Caco-2 (cell line): ENCODE measurements around the gene RBM39. TPM values are rescaled to one million over a fixed set of nuclear protein-coding genes. Genes with fewer than 3 reads are reported as not detected.
A peak's percentile ranks its signal among the peaks of the same experiment; 100 is the strongest.

ENCODE experiments used
- BruUV-seq: library from RNA; stranded (reverse); fragments of 400-500 nt; replicated peaks from 2 replicates; lab custom pipeline; 2021; lab: Mats Ljungman, UMichigan
- CTCF ChIA-PET: fragments of 300-600 bp; sonication (Branson Sonifier 250); formaldehyde crosslinking; loops from one replicate; lab custom pipeline; 2022; ENCODE audit warnings: antibody characterized with exemption; lab: Charles Lee
- POLR2A ChIA-PET: fragments of 300-600 bp; sonication (Branson Sonifier 250); formaldehyde crosslinking; loops from one replicate; lab custom pipeline; 2022; ENCODE audit warnings: antibody characterized with exemption; lab: Charles Lee
- DNase-seq, 2 experiments: peaks; one replicate each; pipeline versions ENCODE4 v3.0.0 to v3.0.0-alpha.2; 2020 to 2022
- H3K27me3 ChIP-seq: replicated peaks from 2 replicates; pipeline ENCODE4 v1.6.0; 2011; ENCODE audit warnings: low read length; ENCODE audit not compliant: control insufficient read depth, insufficient read depth
- H3K36me3 ChIP-seq: 2 replicates; pipeline ENCODE4 v1.5.1; 2011; ENCODE audit warnings: low read length; ENCODE audit not compliant: control insufficient read depth, insufficient read depth
- H3K4me1 ChIP-seq: fragments of 250-450 bp; sonication (Bioruptor Pico); 2 replicates; pipeline ENCODE4 v1.5.1; 2020; ENCODE audit warnings: mild to moderate bottlenecking
- H3K4me3 ChIP-seq: 2 replicates; pipeline ENCODE4 v1.5.1; 2011; ENCODE audit warnings: low read depth, mild to moderate bottlenecking, control low read depth, low read length
- H3K9me3 ChIP-seq: fragments of 250-450 bp; sonication (Bioruptor Pico); 2 replicates; pipeline ENCODE4 v1.5.1; 2020; ENCODE audit warnings: mild to moderate bottlenecking, moderate library complexity
- H3K27ac Mint-ChIP-seq: one replicate; pipeline ENCODE4 v1.8.0; 2022; ENCODE audit warnings: mixed read lengths; ENCODE audit not compliant: unreplicated experiment
- H3K27me3 Mint-ChIP-seq: one replicate; pipeline ENCODE4 v1.8.0; 2022; ENCODE audit warnings: mixed read lengths; ENCODE audit not compliant: insufficient read depth, unreplicated experiment
- H3K36me3 Mint-ChIP-seq: one replicate; pipeline ENCODE4 v1.8.0; 2022; ENCODE audit warnings: mild to moderate bottlenecking, mixed read lengths; ENCODE audit not compliant: insufficient read depth, unreplicated experiment
- H3K4me1 Mint-ChIP-seq: one replicate; pipeline ENCODE4 v1.8.0; 2022; ENCODE audit warnings: low read depth, mixed read lengths; ENCODE audit not compliant: unreplicated experiment
- H3K4me3 Mint-ChIP-seq: one replicate; pipeline ENCODE4 v1.8.0; 2022; ENCODE audit warnings: mild to moderate bottlenecking, moderate library complexity, mixed read lengths; ENCODE audit not compliant: unreplicated experiment
- H3K9me3 Mint-ChIP-seq: one replicate; pipeline ENCODE4 v1.8.0; 2022; ENCODE audit warnings: mixed read lengths; ENCODE audit not compliant: unreplicated experiment
- intact Hi-C: fragments of 100-400 bp; cut with micrococcal nuclease; formaldehyde crosslinking; loops from one replicate; pipeline ENCODE4 v1.10.0; 2022; ENCODE audit not compliant: unreplicated experiment
- total RNA-seq: library from RNA; stranded (reverse); gene quantifications from 2 replicates; pipeline ENCODE4 v1.2.3, GENCODE V29; 2022
- TF ChIP-seq, protein P1 (sequence below), 2 experiments: fragments of 200-600 bp in 1 of 2; IDR thresholded peaks; 1 replicate in 1 of 2; 2 replicates in 1 of 2; pipeline versions ENCODE4 v1.5.1 to v1.8.0; 2011 to 2022; ENCODE audit warnings: antibody characterized with exemption in 1 of 2, control low read depth in 1 of 2, inconsistent platforms in 1 of 2, low read depth in 1 of 2, low read length in 1 of 2, mild to moderate bottlenecking in 1 of 2, moderate library complexity in 1 of 2; ENCODE audit not compliant: insufficient read depth in 1 of 2, severe bottlenecking in 1 of 2, unreplicated experiment in 1 of 2

The RBM39 gene
- total RNA-seq, 1 experiment from 2014 or later = 750 TPM

- no peaks in the 10 kb centered on the region for H3K27me3 Mint-ChIP-seq
- BruUV-seq = no TSS peak
- H3K9me3 ChIP-seq = no peaks in the 10 kb centered on the region
- no peak overlapping the region for H3K27ac Mint-ChIP-seq
- H3K27me3 ChIP-seq = no peaks in the 10 kb centered on the region
- ChIA-PET CTCF (no interaction called here), POLR2A (no interaction called here)
- H3K36me3 ChIP-seq = peaks cover 11% of the 10 kb centered on the region
- no peaks in the 10 kb centered on the region for H3K4me1 ChIP-seq
- no peak overlapping the region for H3K4me3 Mint-ChIP-seq
- H3K4me1 Mint-ChIP-seq = peaks cover 13% of the 10 kb centered on the region
- no peak overlapping the region for H3K4me3 ChIP-seq
- peaks cover 28% of the 10 kb centered on the region for H3K36me3 Mint-ChIP-seq
- no peaks in the 10 kb centered on the region for H3K9me3 Mint-ChIP-seq
- TF ChIP-seq, protein P1, sequence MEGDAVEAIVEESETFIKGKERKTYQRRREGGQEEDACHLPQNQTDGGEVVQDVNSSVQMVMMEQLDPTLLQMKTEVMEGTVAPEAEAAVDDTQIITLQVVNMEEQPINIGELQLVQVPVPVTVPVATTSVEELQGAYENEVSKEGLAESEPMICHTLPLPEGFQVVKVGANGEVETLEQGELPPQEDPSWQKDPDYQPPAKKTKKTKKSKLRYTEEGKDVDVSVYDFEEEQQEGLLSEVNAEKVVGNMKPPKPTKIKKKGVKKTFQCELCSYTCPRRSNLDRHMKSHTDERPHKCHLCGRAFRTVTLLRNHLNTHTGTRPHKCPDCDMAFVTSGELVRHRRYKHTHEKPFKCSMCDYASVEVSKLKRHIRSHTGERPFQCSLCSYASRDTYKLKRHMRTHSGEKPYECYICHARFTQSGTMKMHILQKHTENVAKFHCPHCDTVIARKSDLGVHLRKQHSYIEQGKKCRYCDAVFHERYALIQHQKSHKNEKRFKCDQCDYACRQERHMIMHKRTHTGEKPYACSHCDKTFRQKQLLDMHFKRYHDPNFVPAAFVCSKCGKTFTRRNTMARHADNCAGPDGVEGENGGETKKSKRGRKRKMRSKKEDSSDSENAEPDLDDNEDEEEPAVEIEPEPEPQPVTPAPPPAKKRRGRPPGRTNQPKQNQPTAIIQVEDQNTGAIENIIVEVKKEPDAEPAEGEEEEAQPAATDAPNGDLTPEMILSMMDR (IDR thresholded peaks at IDR 0.05; ENCODE audit: insufficient read depth in 1 of 2, low read depth in 1 of 2, low read length in 1 of 2, severe bottlenecking in 1 of 2, unreplicated experiment in 1 of 2) = no peak
- intact Hi-C loops = no loop called here
- DNase-seq = no peak
Measured at GRCh38 chr20:35654415-35654814, 87.6 kb downstream of the RBM39 start.

- H3K27me3 Mint-ChIP-seq = no peaks in the 10 kb centered on the region
- H3K36me3 ChIP-seq = peaks cover 11% of the 10 kb centered on the region
- intact Hi-C loops = no loop called here
- no peak overlapping the region for H3K4me3 Mint-ChIP-seq
- peaks cover 33% of the 10 kb centered on the region for H3K36me3 Mint-ChIP-seq
- H3K27ac Mint-ChIP-seq = no peak overlapping the region
- ChIA-PET POLR2A (no interaction called here), CTCF (no interaction called here)
- peaks cover 13% of the 10 kb centered on the region for H3K4me1 Mint-ChIP-seq
- H3K4me3 ChIP-seq = no peak overlapping the region
- H3K4me1 ChIP-seq = no peaks in the 10 kb centered on the region
- no peak for DNase-seq
- H3K9me3 ChIP-seq = no peaks in the 10 kb centered on the region
- TSS peak; percentile 1 for BruUV-seq
- no peaks in the 10 kb centered on the region for H3K9me3 Mint-ChIP-seq
- H3K27me3 ChIP-seq = no peaks in the 10 kb centered on the region
- TF ChIP-seq, protein P1 (IDR thresholded peaks at IDR 0.05; ENCODE audit: insufficient read depth in 1 of 2, low read depth in 1 of 2, low read length in 1 of 2, severe bottlenecking in 1 of 2, unreplicated experiment in 1 of 2) = no peak
Measured at GRCh38 chr20:35653893-35654292, 88.2 kb downstream of the RBM39 start.

Other genes starting within 250 kb of the RBM39 start
- not detected in 2 replicates for gene C20orf173, start 212.6 kb downstream of the RBM39 start, total RNA-seq
- gene ERGIC3, start 200.2 kb downstream of the RBM39 start, total RNA-seq = 711 and 728 TPM in 2 replicates
- 5.4 and 6.1 TPM in 2 replicates for gene SPAG4, start 126.4 kb downstream of the RBM39 start, total RNA-seq
- gene CPNE1, start 77.4 kb downstream of the RBM39 start, total RNA-seq = 815 and 833 TPM in 2 replicates
- gene RBM12, start 77.4 kb downstream of the RBM39 start, total RNA-seq = 146 and 147 TPM in 2 replicates
- 69.8 and 77.1 TPM in 2 replicates for gene NFS1, start 42.9 kb downstream of the RBM39 start, total RNA-seq
- gene ROMO1, start 42.9 kb downstream of the RBM39 start, total RNA-seq = 354 and 357 TPM in 2 replicates
- gene PHF20, start 29.8 kb upstream of the RBM39 start, total RNA-seq = 101 and 109 TPM in 2 replicates
- gene SCAND1, start 212.2 kb upstream of the RBM39 start, total RNA-seq = 125 and 129 TPM in 2 replicates
- 7.9 and 9.1 TPM in 2 replicates for gene CNBD2, start 226.3 kb upstream of the RBM39 start, total RNA-seq